HUDEP-2 (cell line): ENCODE results near the gene CACNA1G.

Experiments
- DNase-seq, 76 experiments: peaks; one replicate each; lab custom pipeline; 2025; ENCODE audit not compliant: unreplicated experiment in 76 of 76; lab: John Stamatoyannopoulos, UW

CACNA1G gene

GRCh38 chr17:50627782-50628601 is 67.5 kb downstream of the CACNA1G start:
- DNase-seq: no peak

- no peak for DNase-seq
Observed at GRCh38 chr17:50629902-50630301, 69.4 kb downstream of the CACNA1G start.

GRCh38 chr17:50630524-50631194 is 70.1 kb downstream of the CACNA1G start:
- peak in 18 of 76 experiments; percentile 7 to 39 (median 18) for DNase-seq

GRCh38 chr17:50631195-50631907 is 70.8 kb downstream of the CACNA1G start:
- no peak for DNase-seq

GRCh38 chr17:50631908-50632571 is 71.5 kb downstream of the CACNA1G start:
- DNase-seq: no peak

- DNase-seq: no peak
Observed at GRCh38 chr17:50632637-50633036, 72.1 kb downstream of the CACNA1G start.

- DNase-seq: no peak
Observed at GRCh38 chr17:50633683-50634082, 73.2 kb downstream of the CACNA1G start.

- peak in 15 of 76 experiments; percentile 10 to 36 (median 24) for DNase-seq
Observed at GRCh38 chr17:50634224-50634914, 73.9 kb downstream of the CACNA1G start, which contains the start of gene ABCC3. TSS of gene ABCC3 (plus strand) at chr17:50634881. CDS start at chr17:50634937, 56 bp downstream.

GRCh38 chr17:50634915-50635731 is 74.6 kb downstream of the CACNA1G start:
- no peak for DNase-seq

- DNase-seq: no peak
Observed at GRCh38 chr17:50635732-50635981, 75.1 kb downstream of the CACNA1G start.

- no peak for DNase-seq
Observed at GRCh38 chr17:50635982-50636803, 75.7 kb downstream of the CACNA1G start.

- no peak for DNase-seq
Observed at GRCh38 chr17:50636804-50637195, 76.3 kb downstream of the CACNA1G start.

GRCh38 chr17:50637829-50638605 is 77.5 kb downstream of the CACNA1G start:
- no peak for DNase-seq

- no peak for DNase-seq
Observed at GRCh38 chr17:50638606-50638965, 78.1 kb downstream of the CACNA1G start.

GRCh38 chr17:50638966-50639713 is 78.6 kb downstream of the CACNA1G start:
- DNase-seq: peak in 14 of 76 experiments; percentile 13 to 36 (median 24)

- peak in 20 of 76 experiments; percentile 6 to 49 (median 22) for DNase-seq
Observed at GRCh38 chr17:50640686-50641351, 80.3 kb downstream of the CACNA1G start.

GRCh38 chr17:50641357-50641756 is 80.8 kb downstream of the CACNA1G start:
- no peak for DNase-seq
